HG03025 (cell line): ENCODE results near the gene CHURC1.

Source experiments
- ATAC-seq: cut with Tn5 transposase; IDR thresholded peaks from one replicate; pipeline ENCODE4 v1.9.1; 2021; ENCODE audit warnings: mild to moderate bottlenecking, moderate library complexity; ENCODE audit not compliant: unreplicated experiment, low FRiP score

The CHURC1 gene

GRCh38 chr14:64983439-64984310 is 69.4 kb downstream of the CHURC1 start:
- ATAC-seq, result no peak
